ENCODE data around the gene MAN1B1. TPM values are rescaled to one million over a fixed set of nuclear protein-coding genes. Genes with fewer than 3 reads are reported as not detected.

MAN1B1 gene
- total RNA-seq, 1 experiment from 2014 or later: 46.5 TPM

GRCh38 chr9:137150617-137151457 lies 64.1 kb downstream of the MAN1B1 start:
- no TSS peak for BruUV-seq (replicated peaks)
- intact Hi-C loops (cut with micrococcal nuclease): no loop called here
- no peaks in the 10 kb centered on the region for H3K27me3 Mint-ChIP-seq (ENCODE audit: insufficient read depth, unreplicated experiment)
- POLR2A ChIA-PET: interaction anchor here (1.0 to 1.2 kb wide), 3 partner anchors 21 to 90 kb away, joined by 3 to 4 read pairs (median 3); partner anchors contain the start of genes SSNA1 and TUBB4B
- no peak for TF ChIP-seq CTCF (IDR thresholded peaks at IDR 0.05; ENCODE audit: unreplicated experiment)
- no peak overlapping the region for H3K27ac Mint-ChIP-seq (ENCODE audit: low read depth, unreplicated experiment)
- H3K4me1 Mint-ChIP-seq (ENCODE audit: insufficient read depth, unreplicated experiment): no peaks in the 10 kb centered on the region
- CTCF ChIA-PET: interaction anchor here (0.7 to 1.3 kb wide), 3 partner anchors 18 to 525 kb away, joined by 3 to 4 read pairs (median 3); no protein-coding TSS in a partner anchor
- peak; percentile 86 for DNase-seq (ENCODE audit: unreplicated experiment)
- no peaks in the 10 kb centered on the region for H3K36me3 Mint-ChIP-seq (ENCODE audit: insufficient read depth, unreplicated experiment)
- H3K4me3 Mint-ChIP-seq (ENCODE audit: unreplicated experiment): no peak overlapping the region
- H3K9me3 Mint-ChIP-seq (ENCODE audit: unreplicated experiment): no peaks in the 10 kb centered on the region

GRCh38 chr9:137152844-137153405 lies 66.1 kb downstream of the MAN1B1 start:
- no peaks in the 10 kb centered on the region for H3K36me3 Mint-ChIP-seq (ENCODE audit: insufficient read depth, unreplicated experiment)
- DNase-seq (ENCODE audit: unreplicated experiment): no peak
- ChIA-PET POLR2A (no interaction called here), CTCF (interaction anchor here (0.8 kb wide), 1 partner anchor 12 kb away, joined by 3 read pairs; no protein-coding TSS in a partner anchor)
- no TSS peak for BruUV-seq (replicated peaks)
- H3K27me3 Mint-ChIP-seq (ENCODE audit: insufficient read depth, unreplicated experiment): peaks cover 4% of the 10 kb centered on the region
- H3K4me3 Mint-ChIP-seq (ENCODE audit: unreplicated experiment): no peak overlapping the region
- H3K4me1 Mint-ChIP-seq (ENCODE audit: insufficient read depth, unreplicated experiment): no peaks in the 10 kb centered on the region
- no peaks in the 10 kb centered on the region for H3K9me3 Mint-ChIP-seq (ENCODE audit: unreplicated experiment)
- intact Hi-C loops (cut with micrococcal nuclease): no loop called here
- no peak overlapping the region for H3K27ac Mint-ChIP-seq (ENCODE audit: low read depth, unreplicated experiment)
- TF ChIP-seq CTCF (IDR thresholded peaks at IDR 0.05; ENCODE audit: unreplicated experiment): no peak

- Mint-ChIP-seq H3K27me3 (ENCODE audit: insufficient read depth, unreplicated experiment) (peaks cover 24% of the 10 kb centered on the region), H3K9me3 (ENCODE audit: unreplicated experiment) (no peaks in the 10 kb centered on the region), H3K36me3 (ENCODE audit: insufficient read depth, unreplicated experiment) (no peaks in the 10 kb centered on the region), H3K27ac (ENCODE audit: low read depth, unreplicated experiment) (no peak overlapping the region), H3K4me3 (ENCODE audit: unreplicated experiment) (no peak overlapping the region), H3K4me1 (ENCODE audit: insufficient read depth, unreplicated experiment) (no peaks in the 10 kb centered on the region)
- DNase-seq (ENCODE audit: unreplicated experiment): no peak
- POLR2A ChIA-PET: interaction anchor here (1.1 kb wide), 1 partner anchor 27 kb away, joined by 3 read pairs; no protein-coding TSS in a partner anchor
- intact Hi-C loops (cut with micrococcal nuclease): no loop called here
- no TSS peak for BruUV-seq (replicated peaks)
- no peak for TF ChIP-seq CTCF (IDR thresholded peaks at IDR 0.05; ENCODE audit: unreplicated experiment)
- CTCF ChIA-PET: no interaction called here
Measured at GRCh38 chr9:137156567-137157375, 70.0 kb downstream of the MAN1B1 start.

Data from MCF 10A (cell line).